Cerebellar cortex (tissue), 1 donor: ENCODE data around the gene ARSJ.

Experiments used
- DNase-seq: peaks from one replicate; pipeline ENCODE4 v3.0.0-alpha.2; 2015; ENCODE audit warnings: low spot score

ARSJ gene

DNA sequence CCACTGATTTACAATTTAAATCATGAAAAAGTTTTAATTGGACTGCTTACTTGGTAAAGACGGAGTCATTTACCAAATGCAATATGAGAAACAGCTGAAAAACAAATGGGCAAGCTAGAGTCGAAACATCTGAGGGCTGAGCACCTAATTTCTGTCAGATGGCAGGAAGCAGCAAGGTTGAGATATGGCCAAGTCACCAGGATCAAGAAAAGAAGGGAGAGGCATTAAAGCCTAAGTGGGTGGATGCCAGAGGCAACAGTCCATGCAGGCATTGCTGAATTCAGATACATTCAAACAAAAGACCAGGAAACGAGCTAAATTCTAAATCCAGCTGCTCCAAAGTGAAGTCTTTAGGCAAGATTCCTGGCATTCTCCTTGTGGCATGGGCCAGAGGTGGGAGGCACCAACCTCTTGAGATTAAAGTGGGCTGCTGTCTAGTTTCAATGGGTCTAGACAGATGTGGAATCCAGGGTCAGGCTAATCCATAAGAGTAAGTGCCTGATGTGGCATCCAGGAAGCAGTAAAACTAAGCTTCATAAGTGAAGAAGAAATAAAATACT lies 8.0 kb upstream of the ARSJ start:
- DNase-seq: no peak

DNA sequence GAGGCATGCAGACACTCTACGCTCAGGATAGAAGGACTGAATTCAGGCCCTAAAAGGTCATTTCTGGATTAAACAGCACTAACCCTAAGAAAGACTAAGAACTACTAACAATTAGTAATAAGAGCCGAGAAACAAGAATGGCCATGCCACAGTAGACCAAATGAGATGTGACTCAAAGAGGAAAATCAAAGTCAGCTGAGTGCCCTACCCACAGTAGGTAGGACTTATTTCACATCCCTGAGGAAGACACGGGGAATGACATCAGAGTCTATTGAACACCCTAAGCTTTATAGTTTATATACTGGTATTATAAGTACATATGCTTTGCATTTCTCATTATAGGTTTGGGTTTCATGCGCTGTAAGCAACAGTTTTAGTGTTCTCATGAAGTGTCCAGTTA lies 2.7 kb upstream of the ARSJ start:
- no peak for DNase-seq

DNA sequence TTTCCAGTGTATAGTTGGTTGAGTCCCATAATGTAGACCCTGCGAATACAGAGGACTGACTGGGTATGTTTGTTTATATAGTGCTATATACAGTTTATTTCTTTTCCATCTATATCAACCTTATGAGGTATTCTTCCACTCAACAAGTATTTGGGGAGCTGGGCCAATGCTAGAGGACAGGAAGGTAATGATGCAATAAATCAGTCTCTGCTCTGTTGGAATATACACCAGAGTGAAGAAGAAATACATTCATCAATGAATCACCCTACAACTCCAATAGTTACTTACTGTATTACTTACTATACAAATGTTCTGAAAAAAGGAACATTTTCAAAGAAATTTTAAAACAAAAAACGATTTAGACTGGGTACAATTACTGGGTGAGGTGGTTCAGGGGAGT lies 2.1 kb upstream of the ARSJ start:
- DNase-seq: no peak

DNA sequence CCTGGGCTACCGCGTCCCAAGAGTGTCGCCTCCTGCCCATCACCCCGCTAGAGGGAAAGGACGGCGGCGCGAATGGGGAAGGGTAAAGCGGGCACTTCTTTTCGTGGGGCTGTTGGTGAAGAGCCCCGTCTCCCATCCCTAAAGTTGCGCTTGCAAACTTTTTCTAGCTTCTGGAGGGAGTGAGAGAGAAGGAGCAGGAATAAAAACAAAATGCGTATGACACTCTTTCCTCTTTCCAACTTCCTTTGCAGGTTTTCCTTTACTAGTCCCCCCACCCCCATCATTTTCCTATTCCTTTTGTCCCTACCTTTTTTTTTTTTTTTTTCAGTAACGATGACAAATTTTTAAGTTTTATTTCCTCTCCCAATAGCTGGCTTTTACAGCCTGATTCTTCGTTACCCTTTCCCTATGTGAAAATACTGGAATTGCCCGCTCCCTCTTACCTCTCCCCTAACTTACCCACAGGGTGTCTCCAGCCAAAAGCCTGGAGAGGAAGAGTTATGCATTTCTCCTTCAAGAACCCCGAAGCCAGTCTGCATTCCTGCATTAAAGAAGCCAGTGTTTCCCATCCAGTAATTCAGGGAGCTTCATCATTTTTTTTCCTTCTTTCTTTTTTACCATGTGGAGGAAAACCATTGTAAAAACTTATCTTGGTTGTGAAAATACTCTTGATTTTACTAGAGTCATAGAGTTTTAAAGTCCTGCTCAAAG lies 613 bp upstream of the ARSJ start:
- DNase-seq: no peak

DNA sequence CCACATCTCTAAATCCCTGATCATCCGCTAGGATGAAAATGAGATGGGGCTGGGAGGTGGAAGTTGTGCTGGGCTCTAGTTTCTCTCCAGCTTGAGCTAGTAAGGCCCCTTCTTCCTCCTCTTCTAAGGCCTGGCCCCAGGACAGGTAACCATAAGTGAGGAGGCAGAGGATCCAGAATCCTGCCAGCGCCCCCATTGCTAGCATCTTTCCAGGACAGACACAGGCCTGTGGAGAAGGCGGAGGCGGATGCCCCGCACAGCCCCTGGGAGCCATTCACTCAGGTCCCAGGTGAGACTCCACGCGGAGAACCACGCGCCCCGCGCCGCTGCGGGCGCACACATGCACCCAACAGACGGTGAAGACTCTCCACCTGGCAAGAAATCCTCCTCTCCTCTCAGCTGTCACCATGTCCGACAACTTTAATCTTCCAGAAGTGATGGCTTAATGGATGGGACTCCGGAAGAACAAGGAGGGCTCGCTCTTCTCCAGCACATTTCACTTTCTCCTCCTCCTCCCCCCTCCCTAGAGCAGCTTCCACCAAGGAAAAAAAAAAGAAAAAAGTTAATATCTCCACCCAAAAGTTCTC lies 793 bp downstream of the ARSJ start:
- DNase-seq: peak; percentile 74

DNA sequence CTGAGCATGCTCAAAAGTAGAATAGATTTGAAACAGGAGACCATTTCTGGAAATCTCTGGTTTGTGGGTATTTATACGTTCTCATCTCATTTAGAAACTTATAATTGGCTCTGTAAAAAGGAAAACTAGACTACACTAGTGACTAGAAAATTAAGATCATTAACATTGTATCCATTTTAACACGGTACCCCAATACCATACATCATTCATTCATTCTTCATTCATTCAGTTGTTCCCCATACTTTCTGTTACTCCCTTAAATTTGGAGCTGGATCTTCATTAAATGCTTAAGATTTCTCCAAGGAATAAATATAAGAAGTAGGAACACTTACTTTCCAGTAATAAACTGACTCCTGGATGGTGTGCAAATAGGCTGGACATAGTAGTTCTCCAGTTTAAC lies 1.3 kb downstream of the ARSJ start:
- DNase-seq: peak; percentile 45

DNA sequence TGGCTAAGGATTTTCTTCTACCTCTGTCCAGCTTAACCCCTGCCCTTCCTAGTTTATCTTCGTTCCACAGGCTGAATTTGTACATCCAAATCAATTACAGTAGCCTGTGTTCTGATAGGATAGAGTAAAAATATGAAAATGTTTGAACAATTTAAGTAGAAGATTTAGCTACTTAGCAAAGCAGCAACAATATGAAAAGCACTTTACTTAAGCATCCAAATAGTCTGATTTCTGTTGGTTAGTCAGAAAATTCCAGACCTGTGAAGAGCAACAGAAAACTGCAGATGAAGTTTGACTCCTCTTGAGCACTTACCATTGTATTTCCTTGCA lies 2.0 kb downstream of the ARSJ start:
- DNase-seq: peak; percentile 56

DNA sequence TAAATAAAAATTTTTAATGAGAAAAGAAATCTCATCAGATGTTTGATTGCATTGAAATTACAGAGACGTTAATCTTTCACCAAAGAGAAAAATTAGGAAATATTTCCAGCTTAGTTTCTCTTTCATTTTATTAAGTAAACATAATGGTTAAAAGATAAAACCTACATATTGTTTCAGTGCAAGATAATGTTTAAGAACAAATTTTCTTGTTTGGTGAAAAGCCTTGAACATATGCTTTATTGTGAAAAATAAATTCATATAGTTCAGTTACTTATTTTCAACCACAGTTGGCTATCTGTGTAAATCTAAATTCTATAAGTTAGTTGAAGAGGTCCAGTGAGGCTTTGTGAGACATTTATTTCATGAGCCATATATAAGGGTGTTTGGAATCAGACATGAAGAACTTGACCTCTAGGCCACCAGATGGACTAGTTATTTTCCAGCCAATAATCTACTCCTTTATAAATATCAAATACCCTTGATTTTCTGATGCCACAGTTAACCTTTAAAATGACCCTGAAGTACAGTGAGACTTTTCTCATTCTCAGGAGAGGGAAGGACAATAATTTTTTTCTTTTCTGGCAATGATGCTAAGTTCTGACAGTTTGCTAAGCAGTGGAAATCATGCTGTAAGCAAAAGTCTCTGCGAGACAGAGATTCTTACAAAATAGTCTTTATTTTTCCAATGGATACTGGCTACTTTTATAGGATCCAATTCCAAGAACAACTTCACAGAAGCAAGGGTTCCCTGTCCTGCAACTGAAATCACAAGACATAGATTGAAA lies 2.5 kb downstream of the ARSJ start:
- DNase-seq: peak; percentile 39

DNA sequence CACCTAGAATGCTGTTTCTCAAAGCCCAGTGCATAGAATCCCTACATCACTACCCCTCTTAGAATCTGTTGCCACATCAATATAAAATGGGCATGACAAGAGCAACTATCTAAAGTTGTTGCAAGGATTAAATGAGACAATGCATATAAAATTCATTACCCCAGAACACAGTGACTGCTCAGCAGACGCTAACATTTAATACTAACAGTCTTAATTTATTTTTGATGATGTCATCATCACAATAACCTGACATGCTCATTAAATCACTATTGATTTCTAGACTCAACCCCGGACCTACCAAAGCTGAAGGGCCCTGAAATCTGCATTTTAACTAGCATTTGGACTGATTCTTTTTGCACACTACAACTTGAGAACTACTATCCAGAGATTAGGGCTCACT lies 3.9 kb downstream of the ARSJ start:
- DNase-seq: peak; percentile 42

DNA sequence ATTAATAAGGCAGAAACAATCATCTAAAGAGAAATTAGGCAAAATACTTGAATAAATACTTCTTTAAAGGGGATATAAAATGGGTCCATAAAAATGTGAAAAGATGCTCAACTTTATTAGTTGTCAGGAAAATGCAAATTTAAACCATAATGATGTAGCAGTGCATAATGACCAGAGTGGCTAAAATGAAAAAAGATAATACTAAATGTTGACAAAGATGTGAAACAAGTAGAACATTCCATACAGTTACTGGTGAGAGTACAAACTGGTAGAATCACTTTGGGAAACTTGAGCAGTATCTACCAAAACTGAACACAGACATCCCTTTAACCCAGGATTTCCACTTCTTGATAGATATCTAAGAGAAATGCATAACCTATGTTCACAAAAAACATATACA lies 5.0 kb downstream of the ARSJ start:
- DNase-seq: no peak

DNA sequence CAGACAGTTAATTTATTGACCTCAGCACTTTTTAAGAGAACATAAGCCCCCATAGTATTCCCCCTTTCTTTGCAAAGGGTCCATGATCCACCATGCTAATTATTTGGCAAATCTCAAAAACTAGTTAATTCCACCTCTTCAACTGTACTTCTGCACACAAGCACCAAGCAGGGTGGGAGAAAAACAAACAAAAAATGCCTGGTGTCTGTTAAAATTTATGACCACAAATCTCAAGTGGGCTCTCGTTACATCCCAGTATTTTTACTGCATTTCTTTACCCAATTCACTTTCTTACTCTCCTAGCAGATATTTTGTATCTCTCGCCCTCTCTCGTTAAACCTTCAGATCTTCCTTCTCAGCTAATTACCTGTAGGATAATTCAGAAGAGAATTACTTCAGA lies 6.1 kb downstream of the ARSJ start:
- no peak for DNase-seq

DNA sequence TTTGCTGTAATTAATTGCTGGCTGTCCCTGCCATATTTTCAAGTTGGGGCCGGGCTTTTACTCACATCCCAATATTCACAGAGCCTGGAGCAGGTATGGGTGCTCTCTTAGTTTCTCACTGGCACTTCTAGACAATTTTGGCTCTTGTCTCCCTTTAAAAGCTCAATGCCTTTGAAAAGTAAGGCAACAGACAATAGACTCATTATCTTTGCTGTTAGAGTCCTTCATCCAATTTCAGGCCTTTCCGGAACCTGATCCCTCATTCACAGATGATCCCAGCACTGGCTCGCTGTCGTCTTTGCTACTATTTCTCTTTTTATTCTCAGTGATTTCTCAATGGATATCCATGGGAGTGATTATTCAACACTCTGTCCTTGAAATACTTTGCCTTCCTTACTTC lies 6.7 kb downstream of the ARSJ start:
- DNase-seq: no peak

DNA sequence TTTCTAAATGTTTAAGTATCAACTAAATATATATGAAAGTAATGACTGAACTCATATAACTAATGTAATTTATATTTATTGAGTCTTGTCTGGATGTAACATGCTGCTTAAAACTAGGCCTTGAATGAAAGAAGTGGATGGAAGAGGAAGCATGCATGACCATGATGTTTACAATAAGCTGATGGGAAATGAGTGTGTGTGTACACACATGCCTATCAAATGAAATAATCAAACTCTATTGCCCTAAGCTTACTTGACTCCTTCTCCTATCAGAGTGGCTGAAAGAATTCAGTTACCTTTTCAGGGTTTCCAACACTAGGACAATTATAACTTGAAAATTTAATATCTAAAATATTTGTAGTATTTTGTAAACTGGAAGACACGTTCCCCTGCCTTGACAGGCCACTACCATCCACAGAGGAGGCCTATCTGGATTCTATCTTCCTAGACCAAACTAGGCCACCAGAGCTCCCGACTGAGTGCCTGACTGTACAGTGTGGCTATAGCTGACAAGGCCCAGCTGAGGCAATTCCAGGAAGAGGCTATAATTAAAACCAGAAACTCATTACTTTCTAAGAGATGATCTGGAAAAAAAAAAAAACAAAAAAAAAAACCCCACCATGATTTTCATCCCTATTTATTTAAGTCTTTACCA lies 7.6 kb downstream of the ARSJ start:
- no peak for DNase-seq

DNA sequence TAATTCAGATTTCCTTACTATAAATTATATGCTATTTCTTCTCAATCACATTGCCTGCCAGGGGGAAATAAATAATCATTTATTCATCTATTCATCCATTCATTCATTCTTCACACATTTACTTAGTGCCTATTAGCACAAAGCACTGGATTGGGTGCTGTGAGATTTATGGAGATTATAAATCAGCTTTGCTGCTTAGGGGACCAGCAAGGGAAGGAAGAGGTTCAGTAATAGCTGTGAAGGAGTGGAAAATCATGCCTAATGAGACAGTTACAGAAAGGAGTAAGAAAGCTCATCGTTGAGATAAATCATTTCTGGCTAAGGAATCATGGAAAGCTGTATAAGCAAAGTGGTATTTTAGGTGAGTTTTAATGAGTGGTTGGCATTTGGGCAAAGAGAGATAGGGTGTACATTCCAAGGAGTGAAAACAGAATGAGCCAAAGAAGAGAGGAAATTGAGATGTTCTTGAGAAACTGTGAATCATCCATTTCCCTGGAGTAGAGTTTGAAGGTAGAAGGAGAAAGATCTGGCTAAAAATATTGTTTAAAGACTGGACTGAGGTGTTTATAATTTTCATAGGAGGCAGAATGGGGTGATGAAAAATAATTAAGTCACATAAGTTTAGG lies 9.6 kb downstream of the ARSJ start:
- DNase-seq: no peak

DNA sequence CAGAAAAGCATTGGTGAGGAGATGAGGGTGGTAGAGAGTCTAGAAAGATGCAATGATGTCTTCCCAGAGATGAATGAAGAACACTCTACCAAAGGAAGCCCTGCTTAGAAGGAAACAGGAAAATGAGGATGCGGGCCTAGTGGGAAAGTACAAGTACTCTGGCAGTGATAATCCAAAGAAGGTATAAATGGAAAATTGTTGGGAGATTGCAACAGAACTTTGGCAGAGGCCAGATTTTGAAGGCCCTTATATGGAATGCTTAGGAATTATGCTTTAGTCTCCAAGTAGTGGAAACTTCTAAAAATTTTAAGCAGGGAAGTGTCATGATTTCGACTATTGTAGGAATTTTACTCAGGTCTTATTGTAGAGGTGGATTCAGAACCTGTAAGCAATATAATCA lies 11.0 kb downstream of the ARSJ start:
- DNase-seq: no peak

DNA sequence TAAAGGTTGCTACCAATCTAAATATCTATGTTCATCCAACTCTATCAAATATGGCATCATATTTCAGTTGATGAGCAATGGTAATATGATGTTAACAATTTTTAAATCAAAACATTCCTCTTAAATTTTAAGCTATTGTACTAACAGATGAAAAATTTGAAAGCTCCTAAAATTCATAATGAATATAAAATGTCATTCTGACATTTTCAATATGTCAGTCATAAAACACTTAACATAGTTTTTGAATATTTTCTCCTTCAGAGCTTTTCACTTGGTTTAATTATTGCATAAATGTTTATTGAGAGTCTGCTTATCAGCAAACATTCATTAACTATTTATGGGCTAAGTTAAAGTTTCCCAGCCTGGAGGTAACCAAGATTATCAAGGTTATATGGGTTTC lies 11.8 kb downstream of the ARSJ start:
- DNase-seq: no peak

DNA sequence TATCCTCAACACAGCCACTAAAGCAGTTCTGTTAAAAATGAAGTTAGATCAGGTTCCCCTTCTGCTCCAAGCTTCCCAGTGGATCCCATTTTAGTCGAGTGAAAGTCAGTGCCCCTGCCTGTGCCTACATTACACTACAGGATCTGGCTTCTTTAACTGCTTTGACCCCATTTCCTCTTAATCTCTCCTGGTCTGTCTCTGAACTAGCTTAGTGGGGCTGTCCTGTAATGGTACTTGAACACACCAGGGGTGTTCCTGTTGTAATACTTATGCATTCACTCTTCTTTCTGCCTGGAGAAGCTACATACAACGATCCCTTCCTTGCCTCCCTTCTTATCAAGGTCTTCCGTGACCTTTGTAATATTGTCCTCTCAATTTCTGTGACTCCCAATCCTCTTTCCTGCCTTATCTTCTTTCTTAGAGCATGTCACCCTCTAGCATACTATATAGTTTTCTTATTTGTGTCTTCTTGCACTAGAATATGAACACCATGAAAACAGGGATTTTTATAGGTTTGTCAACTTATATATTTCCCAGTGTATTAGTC lies 16.7 kb downstream of the ARSJ start:
- no peak for DNase-seq

DNA sequence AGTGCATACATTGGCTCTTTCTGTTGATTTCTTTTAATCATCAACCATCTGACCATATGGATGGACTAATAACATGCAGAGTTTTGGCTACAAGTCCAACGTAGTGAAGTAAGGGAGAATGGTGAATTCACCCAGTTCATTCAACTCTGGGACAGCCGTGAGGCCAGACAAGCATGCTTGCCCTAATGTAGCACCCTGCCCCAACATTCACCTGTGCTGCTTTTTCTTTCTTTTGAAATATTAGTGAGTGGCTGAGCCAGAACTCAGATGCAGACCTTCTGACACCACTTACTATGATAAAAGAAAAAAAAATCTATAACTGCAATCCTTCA lies 17.5 kb downstream of the ARSJ start:
- DNase-seq: peak; percentile 73

DNA sequence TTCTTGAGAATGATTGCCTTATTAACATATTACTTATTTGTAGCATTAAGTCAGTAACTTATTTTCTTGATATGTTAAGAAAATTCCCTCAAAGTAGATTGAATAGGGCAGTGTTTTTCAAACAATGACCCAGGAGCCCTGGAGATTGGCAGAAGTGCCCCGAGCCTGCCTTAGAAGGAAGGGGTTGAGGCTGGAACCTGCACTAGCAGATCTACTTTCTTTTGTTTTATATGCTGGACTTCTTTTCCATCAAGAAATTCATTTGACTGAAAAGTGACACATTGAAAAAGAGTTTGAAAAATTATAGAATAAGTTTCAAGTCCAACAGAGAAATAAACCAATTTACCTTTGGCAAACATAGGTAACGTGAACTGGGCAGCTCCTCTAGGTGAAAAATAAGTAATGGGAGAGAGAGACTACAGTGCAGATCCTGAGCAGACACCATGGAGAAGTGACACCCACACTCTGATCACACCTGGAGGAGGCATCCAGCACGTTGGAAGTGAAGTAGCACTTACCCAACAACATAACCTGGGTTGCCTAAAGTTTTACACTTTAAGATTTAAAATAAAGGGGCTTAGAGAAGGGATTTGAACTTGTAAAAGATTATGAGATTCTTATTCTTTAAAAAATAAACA lies 18.6 kb downstream of the ARSJ start:
- DNase-seq: no peak

DNA sequence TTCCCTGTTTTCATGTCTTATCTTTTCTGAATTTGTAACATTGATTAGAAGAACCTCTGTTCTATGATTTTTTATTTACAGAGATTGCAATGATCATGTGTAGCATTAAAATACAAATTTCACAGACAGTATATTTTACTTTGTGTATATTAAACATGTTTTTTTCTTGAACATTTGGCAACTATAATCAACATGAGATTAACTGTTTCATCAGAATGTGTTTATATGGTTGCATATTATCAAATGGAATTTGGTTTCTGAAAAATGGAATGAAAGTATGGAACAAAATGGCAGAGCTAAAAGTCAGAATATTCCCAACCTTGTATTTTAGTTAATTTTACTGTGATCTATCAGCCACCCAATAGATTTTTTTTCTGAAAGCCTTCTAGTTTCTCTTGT lies 19.9 kb downstream of the ARSJ start:
- no peak for DNase-seq

DNA sequence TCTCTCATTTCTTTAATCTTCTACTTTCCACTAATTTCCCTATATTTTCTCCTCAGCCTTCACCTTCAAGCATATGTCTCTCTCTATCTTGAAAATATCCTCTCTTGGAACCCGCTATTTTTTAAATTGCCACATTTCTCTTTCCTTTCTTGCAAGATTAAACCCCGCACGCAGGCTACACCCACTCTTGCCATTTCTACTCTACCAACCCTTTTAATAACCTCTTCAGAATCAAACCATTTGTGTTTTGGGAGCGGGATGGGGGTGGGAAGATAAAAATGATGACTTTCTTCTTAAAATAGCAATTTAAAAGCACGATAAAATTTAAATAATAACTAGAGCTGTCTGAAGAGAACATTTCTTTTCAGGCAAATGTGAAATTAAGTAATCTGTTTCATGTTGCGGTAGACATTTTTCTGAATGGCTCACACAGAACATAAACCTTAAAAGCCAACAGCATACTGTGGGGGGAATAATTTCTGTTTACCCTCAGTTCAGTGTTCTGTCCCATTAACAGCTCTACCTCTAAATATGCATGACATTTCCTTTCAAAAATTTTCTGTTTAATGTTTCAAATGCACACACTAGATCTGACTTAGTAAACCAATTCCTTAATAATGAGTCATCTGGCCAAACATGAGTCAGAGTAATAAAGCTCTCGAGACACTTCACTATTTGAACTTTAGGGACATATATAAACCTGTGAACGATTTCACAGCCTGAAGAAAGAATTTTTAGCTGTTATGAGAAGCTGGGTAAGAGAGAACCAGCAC lies 20.5 kb downstream of the ARSJ start:
- no peak for DNase-seq
